Skeletal muscle satellite cell (primary cell): ENCODE measurements around the gene THBS4.

Source experiments
- H3K27me3 ChIP-seq: 2 replicates; pipeline ENCODE4 v1.7.0; 2013; ENCODE audit warnings: low read length; ENCODE audit not compliant: control insufficient read depth, insufficient read depth
- H3K36me3 ChIP-seq: 2 replicates; pipeline ENCODE4 v1.7.0; 2013; ENCODE audit warnings: mild to moderate bottlenecking, control low read depth, low read length; ENCODE audit not compliant: insufficient read depth
- H3K4me1 ChIP-seq: 2 replicates; pipeline ENCODE4 v1.7.0; 2013; ENCODE audit warnings: low read length; ENCODE audit not compliant: control insufficient read depth, insufficient read depth
- H3K4me2 ChIP-seq: 2 replicates; pipeline ENCODE4 v1.7.0; 2013; ENCODE audit warnings: mild to moderate bottlenecking, low read length
- H3K4me3 ChIP-seq: 2 replicates; pipeline ENCODE4 v1.7.0; 2013; ENCODE audit warnings: low read length
- H3K9ac ChIP-seq: 2 replicates; pipeline ENCODE4 v1.7.0; 2013; ENCODE audit warnings: mild to moderate bottlenecking, low read depth, low read length, moderate library complexity
- H3K9me3 ChIP-seq: replicated peaks from 2 replicates; pipeline ENCODE4 v1.7.0; 2013; ENCODE audit warnings: mild to moderate bottlenecking, control low read depth, low read length

Gene THBS4

DNA sequence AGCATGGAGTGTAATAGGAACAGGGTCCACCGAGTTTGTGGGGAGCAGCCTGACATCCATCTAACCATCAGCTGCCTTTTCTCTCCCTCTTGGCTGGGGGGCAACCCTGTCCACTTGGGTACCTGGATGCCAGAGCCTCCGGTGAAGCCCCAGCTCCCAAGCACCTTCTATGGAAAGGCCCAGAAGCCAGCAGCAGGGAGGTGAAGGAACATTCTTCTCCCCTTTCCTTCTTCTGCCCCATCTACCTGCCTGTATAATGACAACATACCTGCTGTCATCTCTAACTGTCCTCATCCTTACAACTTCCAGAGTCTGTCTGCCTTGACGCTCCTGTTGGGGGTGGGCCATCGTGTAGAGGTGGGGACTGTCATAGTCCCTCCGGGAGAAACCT is 33.1 kb downstream of the THBS4 start:
- Histone ChIP-seq H3K9me3 (no peaks in the 10 kb centered on the region), H3K27me3 (no peaks in the 10 kb centered on the region), H3K9ac (no peak overlapping the region), H3K36me3 (no peaks in the 10 kb centered on the region), H3K4me3 (no peak overlapping the region), H3K4me2 (no peak overlapping the region), H3K4me1 (peaks cover 5% of the 10 kb centered on the region)

DNA sequence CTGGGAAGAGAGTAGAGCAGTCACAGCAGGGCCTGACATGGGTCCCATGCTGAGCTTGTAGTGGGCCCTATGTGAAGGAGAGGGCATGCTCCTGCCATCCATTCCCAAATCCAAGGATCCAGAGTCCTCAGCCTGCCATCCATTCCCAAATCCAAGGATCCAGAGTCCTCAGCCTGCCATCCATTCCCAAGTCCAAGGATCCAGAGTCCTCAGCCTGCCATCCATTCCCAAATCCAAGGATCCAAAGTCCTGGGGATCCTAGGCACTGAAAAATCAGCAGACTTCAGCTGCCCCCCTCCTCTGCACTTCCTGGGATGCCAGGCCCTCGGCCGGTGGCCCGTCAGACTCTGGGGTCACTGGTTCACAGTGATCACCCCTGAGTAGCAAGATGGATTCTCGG is 33.6 kb downstream of the THBS4 start:
- Histone ChIP-seq H3K27me3 (no peaks in the 10 kb centered on the region), H3K4me3 (no peak overlapping the region), H3K36me3 (no peaks in the 10 kb centered on the region), H3K9me3 (no peaks in the 10 kb centered on the region), H3K4me1 (peaks cover 5% of the 10 kb centered on the region), H3K4me2 (no peak overlapping the region), H3K9ac (no peak overlapping the region)

- H3K9ac ChIP-seq, result no peak overlapping the region
- H3K4me2 ChIP-seq, result no peak overlapping the region
- H3K9me3 ChIP-seq, result no peaks in the 10 kb centered on the region
- no peaks in the 10 kb centered on the region for H3K36me3 ChIP-seq
- no peaks in the 10 kb centered on the region for H3K27me3 ChIP-seq
- H3K4me1 ChIP-seq, result peaks cover 5% of the 10 kb centered on the region
- no peak overlapping the region for H3K4me3 ChIP-seq
These were observed 34.2 kb downstream of the THBS4 start for GRCh38 chr5:80069251-80069800.

DNA sequence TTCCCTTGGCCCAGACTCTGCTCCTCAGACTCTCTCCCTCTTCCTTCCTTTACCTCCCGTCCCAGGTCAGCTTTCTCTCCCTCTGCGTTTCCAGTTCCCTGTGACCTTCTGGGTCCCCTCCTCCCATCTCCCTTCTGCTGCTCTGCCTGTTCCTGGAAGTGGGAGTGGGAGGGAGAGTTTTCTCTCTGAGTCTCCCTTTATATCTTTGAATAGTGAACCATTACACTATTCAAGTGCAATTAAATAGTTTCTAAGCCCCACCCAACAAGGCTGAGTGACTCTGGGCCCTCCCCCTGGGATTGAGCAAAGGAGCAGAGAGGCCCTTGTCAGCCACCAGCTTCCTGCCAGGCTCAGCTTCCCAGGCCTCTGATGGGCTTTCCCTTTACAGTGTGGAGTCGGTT is 34.8 kb downstream of the THBS4 start:
- H3K27me3 ChIP-seq, result no peaks in the 10 kb centered on the region
- no peaks in the 10 kb centered on the region for H3K9me3 ChIP-seq
- H3K9ac ChIP-seq, result no peak overlapping the region
- no peak overlapping the region for H3K4me2 ChIP-seq
- H3K36me3 ChIP-seq, result no peaks in the 10 kb centered on the region
- no peak overlapping the region for H3K4me3 ChIP-seq
- peaks cover 5% of the 10 kb centered on the region for H3K4me1 ChIP-seq

DNA sequence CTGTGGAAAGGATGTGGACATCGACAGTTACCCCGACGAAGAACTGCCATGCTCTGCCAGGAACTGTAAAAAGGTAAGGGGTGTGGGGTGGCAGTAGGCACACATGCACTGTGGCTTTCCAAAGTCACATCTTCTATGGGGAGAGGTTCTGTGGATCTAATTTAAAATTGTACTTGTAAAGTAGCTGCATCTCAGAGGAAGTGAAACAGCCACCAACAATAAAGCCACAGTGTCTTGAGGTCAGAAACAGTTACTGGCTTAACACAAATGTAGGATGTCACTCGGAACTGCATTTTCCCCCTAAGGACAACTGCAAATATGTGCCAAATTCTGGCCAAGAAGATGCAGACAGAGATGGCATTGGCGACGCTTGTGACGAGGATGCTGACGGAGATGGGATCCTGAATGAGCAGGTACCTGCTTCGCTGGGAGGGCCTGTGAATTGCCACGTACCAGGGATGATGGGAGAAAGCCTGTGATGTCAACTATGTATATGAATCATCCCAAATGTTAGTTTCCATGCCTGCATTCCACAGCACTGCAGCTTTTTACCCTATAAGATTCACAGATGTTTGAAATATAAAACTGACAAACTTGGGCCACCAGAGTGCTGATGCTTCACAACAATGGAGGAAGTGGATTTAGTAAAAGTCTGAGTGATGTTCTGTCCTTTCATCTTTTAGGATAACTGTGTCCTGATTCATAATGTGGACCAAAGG is 35.3 kb downstream of the THBS4 start:
- Histone ChIP-seq H3K9ac (no peak overlapping the region), H3K36me3 (no peaks in the 10 kb centered on the region), H3K4me2 (no peak overlapping the region), H3K27me3 (no peaks in the 10 kb centered on the region), H3K9me3 (no peaks in the 10 kb centered on the region), H3K4me3 (no peak overlapping the region), H3K4me1 (peaks cover 5% of the 10 kb centered on the region)

- no peak overlapping the region for H3K9ac ChIP-seq
These were observed 36.4 kb downstream of the THBS4 start for GRCh38 chr5:80071510-80072021.

DNA sequence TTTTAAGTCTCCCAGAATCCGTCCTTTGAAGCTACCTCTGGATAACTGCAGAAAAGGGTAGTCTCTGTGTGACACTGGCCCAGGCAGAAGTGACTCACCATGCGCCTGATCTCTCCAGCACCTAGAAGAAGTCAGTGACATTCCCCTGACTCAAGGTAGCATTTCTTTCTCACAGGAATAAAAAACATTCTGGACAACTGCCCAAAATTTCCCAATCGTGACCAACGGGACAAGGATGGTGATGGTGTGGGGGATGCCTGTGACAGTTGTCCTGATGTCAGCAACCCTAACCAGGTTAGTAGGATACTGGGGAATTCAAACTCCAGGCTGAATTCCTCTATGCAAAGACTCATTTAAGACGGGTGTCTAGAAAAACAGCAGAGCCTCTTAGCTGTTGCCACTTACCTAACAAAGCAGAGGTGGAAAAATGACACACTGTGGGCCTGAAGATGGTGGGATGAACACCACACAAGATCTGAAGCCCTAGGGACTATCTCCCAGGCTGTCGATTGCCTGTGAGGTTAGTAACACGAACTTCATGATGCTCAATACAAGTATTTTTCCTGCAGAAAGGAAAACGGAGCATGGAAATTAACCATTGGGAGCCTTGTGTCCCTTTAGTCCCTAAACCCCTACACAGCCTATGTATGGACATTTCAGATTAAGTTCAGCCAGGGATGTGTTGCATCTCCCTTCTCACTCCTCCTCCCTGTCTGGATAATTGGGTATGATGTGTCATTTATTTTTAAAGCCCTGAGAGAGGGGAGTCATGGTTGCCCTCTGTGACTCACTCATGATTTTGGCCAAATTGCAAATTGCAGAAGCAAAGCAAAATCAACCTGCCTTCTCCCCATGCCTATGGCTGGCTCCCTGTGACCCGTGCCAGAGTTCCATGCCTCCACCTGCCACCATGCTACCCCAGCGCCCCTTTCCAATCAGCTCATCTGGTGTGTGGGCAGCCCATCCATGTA is 37.2 kb downstream of the THBS4 start:
- H3K36me3 ChIP-seq, result no peaks in the 10 kb centered on the region
- H3K9ac ChIP-seq, result no peak overlapping the region

More at GRCh38 chr5:80071510-80072021, 36.4 kb downstream of the THBS4 start:
- H3K9me3 ChIP-seq, result no peaks in the 10 kb centered on the region
- peaks cover 5% of the 10 kb centered on the region for H3K4me1 ChIP-seq
- H3K4me2 ChIP-seq, result no peak overlapping the region
- no peaks in the 10 kb centered on the region for H3K36me3 ChIP-seq
- H3K4me3 ChIP-seq, result no peak overlapping the region
- H3K27me3 ChIP-seq, result no peaks in the 10 kb centered on the region

DNA sequence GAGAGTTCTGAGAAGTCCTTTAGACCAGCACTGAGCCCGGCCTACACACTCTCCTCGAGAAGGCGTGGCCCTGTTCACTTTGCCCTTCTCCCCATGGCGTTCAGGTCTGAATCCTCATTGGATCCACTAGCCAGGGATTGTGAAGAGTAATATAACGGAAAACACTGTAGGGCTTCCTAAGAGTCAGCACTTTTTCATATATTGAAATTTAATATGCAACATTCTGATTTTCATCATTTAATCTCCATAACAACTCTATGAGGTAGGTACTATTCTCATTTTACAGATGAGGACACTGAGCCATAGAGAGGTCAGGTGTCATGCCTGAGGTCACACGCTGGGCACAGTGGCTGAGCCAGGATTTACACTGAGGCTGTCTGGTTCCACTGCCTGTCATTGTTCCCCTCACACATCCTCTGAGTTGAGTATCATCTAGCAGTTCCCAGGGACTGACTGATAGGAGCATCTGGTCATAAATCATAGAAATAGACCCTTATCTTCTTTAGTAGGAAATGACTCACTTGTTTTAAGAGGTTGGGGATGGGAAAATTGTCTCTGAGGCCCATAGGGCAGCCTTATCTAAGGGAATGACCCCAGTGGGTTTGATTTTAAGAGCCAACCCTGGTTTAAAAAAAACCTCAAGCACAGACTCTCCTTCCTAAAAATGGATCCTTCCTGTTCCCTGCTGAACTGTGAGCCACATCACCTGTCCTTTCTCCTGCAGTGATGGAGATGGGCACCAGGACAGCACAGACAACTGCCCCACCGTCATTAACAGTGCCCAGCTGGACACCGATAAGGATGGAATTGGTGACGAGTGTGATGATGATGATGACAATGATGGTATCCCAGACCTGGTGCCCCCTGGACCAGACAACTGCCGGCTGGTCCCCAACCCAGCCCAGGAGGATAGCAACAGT is 41.2 kb downstream of the THBS4 start:
- Histone ChIP-seq H3K9ac (no peak overlapping the region), H3K4me2 (no peak overlapping the region), H3K4me3 (no peak overlapping the region), H3K27me3 (no peaks in the 10 kb centered on the region), H3K4me1 (peaks cover 5% of the 10 kb centered on the region), H3K36me3 (no peaks in the 10 kb centered on the region), H3K9me3 (no peaks in the 10 kb centered on the region)

More for the DNA sequence above, 37.2 kb downstream of the THBS4 start:
- Histone ChIP-seq H3K4me3 (no peak overlapping the region), H3K4me2 (no peak overlapping the region), H3K4me1 (peaks cover 5% of the 10 kb centered on the region), H3K27me3 (no peaks in the 10 kb centered on the region), H3K9me3 (no peaks in the 10 kb centered on the region)

GRCh38 chr5:80077051-80077714 is 42.0 kb downstream of the THBS4 start:
- Histone ChIP-seq H3K4me3 (no peak overlapping the region), H3K4me1 (peaks cover 5% of the 10 kb centered on the region), H3K27me3 (no peaks in the 10 kb centered on the region), H3K9me3 (no peaks in the 10 kb centered on the region), H3K36me3 (no peaks in the 10 kb centered on the region), H3K9ac (no peak overlapping the region), H3K4me2 (no peak overlapping the region)

GRCh38 chr5:80078921-80079320 is 43.8 kb downstream of the THBS4 start:
- no peaks in the 10 kb centered on the region for H3K36me3 ChIP-seq
- no peak overlapping the region for H3K4me3 ChIP-seq
- H3K27me3 ChIP-seq, result no peaks in the 10 kb centered on the region
- H3K4me1 ChIP-seq, result peaks cover 11% of the 10 kb centered on the region
- no peaks in the 10 kb centered on the region for H3K9me3 ChIP-seq
- H3K4me2 ChIP-seq, result no peak overlapping the region
- H3K9ac ChIP-seq, result no peak overlapping the region
